Inflammatory macrophage treated with lipopolysaccharide for 1 hour (primary cell): ENCODE data around the gene AK2.
"Not testable (repeated sequence)": the region's sequence is repeated elsewhere in the genome, so short reads cannot be mapped to it uniquely, and the experiment has no call there.

Experiments
- DNase-seq, 2 donors: peaks; one replicate each; pipeline ENCODE4 v3.0.0-alpha.2; 2020 to 2022

AK2 gene

GRCh38 chr1:33050221-33051076 is 13.8 kb upstream of the AK2 start:
- DNase-seq = peak; percentile 90 to 97

GRCh38 chr1:33049371-33049770 is 12.7 kb upstream of the AK2 start:
- DNase-seq = peak in 1 of 2 donors; percentile 36

- DNase-seq = no peak
Observed at GRCh38 chr1:33048426-33048825, 11.7 kb upstream of the AK2 start.

GRCh38 chr1:33047839-33048305 is 11.2 kb upstream of the AK2 start:
- no peak for DNase-seq

GRCh38 chr1:33047290-33047689 is 10.6 kb upstream of the AK2 start:
- DNase-seq = no peak

GRCh38 chr1:33046234-33046633 is 9.6 kb upstream of the AK2 start:
- DNase-seq = not testable (repeated sequence)

GRCh38 chr1:33045814-33046213 is 9.1 kb upstream of the AK2 start:
- DNase-seq = no peak

GRCh38 chr1:33045246-33045645 is 8.6 kb upstream of the AK2 start:
- DNase-seq = no peak

- no peak for DNase-seq
Observed at GRCh38 chr1:33043267-33044092, 6.8 kb upstream of the AK2 start.

GRCh38 chr1:33042831-33043230 is 6.1 kb upstream of the AK2 start:
- DNase-seq = no peak

GRCh38 chr1:33041026-33041425 is 4.3 kb upstream of the AK2 start:
- no peak for DNase-seq

GRCh38 chr1:33039840-33040239 is 3.2 kb upstream of the AK2 start:
- DNase-seq = peak; percentile 65 to 81

GRCh38 chr1:33036051-33036525 is 595 bp downstream of the AK2 start:
- no peak for DNase-seq

GRCh38 chr1:33032126-33032869 is 4.4 kb downstream of the AK2 start:
- DNase-seq = peak; percentile 48 to 52

GRCh38 chr1:33031506-33031905 is 5.2 kb downstream of the AK2 start:
- DNase-seq = peak; percentile 54 to 61

GRCh38 chr1:33030575-33030974 is 6.1 kb downstream of the AK2 start:
- peak; percentile 30 to 53 for DNase-seq

GRCh38 chr1:33029921-33030320 is 6.8 kb downstream of the AK2 start:
- no peak for DNase-seq

GRCh38 chr1:33029209-33029608 is 7.5 kb downstream of the AK2 start:
- no peak for DNase-seq

- DNase-seq = no peak
Observed at GRCh38 chr1:33025761-33026160, 10.9 kb downstream of the AK2 start.

- DNase-seq = no peak
Observed at GRCh38 chr1:33025180-33025569, 11.5 kb downstream of the AK2 start.

GRCh38 chr1:33024430-33025179 is 12.1 kb downstream of the AK2 start:
- DNase-seq = peak; percentile 71 to 78

- DNase-seq = no peak
Observed at GRCh38 chr1:33022650-33023200, 14.0 kb downstream of the AK2 start.
